Measurements from ENCODE around the gene TEX54. TPM values are rescaled to one million over a fixed set of nuclear protein-coding genes. Genes with fewer than 3 reads are reported as not detected.
"Not testable (repeated sequence)": the region's sequence is repeated elsewhere in the genome, so short reads cannot be mapped to it uniquely, and the experiment has no call there.

TEX54 gene
- polyA plus RNA-seq, 1 donor: not detected

DNA sequence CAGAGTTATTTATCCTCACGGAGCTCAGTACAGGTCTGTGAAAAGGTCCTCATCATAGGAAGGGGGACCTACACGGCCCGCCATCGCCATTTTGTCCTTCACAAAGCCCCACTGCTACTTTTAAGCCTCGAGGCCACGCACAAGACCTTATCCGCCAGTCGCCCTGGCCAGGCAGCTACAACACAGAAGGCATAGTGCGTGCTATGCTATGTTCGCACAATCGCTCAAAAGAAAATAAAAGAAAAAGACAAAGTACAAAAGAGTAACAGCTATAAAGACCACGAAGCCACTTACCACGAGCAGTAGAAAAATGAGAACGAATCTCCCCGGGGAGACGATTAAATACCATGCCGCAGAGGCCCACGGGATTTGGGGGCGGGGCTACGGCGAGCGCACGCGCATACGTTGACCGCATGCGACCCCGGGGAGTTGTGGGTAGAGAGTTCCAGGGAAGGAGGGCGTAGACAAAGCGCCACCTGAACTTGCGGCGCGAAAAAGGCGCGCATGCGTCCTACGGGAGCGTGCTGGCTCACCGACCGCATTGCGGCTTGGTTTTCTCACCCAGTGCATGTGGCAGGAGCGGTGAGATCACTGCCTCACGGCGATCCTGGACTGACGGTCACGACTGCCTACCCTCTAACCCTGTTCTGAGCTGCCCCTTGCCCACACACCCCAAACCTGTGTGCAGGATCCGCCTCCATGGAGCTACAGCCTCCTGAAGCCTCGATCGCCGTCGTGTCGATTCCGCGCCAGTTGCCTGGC is 23.1 kb upstream of the TEX54 start:
- DNase-seq (ENCODE audit: low read depth): peak; percentile 90

DNA sequence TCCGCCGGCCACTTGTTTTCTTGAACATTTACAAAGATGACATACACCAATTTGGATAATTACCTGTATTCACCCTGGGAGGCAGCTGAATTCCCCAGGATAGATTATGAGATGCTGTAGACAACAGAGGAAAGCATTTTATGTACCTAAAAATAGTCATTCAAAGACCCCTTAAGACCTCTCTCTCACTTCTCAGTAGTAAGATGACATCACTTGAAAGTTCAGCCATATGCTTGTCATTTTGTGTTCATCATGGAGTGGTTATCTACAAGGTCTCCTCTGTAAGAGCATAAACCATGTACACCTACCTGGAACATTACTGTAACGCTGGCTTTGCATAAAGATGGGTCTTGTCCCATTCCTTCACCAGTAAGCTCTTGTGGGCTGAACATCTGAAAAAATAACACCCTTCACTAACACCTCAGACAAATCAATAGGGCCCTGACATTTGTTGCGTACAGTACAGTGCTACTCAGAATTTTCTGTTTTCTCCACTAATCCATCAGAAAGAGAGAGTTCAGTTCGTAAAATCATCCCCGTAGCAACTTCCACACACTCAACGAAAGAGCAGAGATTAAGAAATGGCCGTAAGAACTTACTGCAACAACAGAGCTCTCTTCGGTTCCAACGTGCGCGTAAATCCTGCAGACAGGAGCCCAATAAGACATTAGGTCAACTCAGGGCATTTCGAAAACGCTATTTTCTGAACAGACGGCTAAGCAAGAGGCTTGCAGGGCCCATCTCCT is 22.4 kb upstream of the TEX54 start:
- DNase-seq (ENCODE audit: low read depth): no peak

DNA sequence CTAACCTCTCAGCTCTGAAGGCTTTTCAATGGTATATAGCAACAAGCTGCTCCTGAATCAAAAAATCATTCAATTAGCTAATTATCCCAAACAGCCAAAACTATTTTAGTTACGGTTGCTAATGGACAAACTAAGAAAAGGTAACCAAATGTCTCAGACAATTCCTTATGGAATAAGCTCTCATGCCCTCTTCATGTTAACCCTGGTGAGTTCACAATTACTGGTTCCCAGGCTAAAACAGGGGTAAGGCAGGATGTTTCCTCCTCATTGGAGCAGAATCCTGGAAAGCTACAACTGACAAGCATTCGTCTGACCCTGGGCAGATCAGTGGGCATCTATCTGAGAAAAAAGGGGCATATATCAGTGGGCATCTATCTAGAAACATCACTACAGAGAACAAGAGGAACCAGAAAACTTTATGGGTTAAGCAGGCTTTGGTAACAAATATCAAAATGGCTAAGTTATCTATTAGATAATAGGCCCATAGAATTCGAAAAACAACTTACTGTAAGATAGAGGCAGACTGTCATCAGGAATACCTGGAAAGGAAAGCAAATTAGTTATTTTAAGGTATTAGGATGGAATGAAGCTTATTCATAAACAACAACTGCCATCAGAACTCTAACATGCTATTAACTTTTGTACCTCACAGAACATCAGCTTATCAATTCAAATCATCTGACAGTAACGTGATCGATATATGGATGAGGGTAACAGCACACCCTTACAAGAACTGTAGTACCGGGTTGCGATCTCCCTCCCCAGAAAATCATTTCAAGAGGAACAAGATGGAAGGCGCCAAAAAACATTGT is 21.6 kb upstream of the TEX54 start:
- DNase-seq (ENCODE audit: low read depth): no peak

DNA sequence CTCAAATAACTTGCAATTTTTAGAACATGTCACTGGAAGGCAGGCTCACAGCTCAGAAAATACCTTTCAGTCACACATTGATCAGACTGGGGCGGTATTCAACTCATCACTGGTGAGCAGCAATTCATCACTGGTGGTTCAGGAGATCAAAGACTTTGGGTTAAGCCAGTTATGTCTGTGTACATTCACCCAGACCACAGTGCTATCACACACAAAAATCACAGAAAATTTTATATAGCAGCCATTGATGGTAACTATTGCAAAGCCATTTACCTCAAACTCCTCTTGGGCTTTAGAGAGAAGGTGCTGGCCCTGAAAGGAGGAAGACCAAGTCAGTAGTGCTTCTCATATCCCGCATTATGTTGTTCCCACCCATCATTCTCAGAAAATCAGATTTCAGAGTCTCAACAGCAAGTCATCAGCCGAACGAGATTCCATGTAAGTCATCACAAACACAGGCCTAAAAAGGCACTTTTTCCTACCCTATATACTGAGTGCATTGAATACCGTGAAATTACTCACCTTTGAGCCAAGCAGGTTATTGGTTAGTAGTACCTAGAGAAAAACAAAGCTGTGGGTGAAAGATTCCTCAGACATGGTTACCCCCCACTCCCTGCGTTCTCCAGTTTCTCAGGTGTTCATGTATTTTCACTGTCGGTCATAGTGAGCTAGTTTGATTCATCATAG is 20.8 kb upstream of the TEX54 start:
- DNase-seq (ENCODE audit: low read depth): no peak

DNA sequence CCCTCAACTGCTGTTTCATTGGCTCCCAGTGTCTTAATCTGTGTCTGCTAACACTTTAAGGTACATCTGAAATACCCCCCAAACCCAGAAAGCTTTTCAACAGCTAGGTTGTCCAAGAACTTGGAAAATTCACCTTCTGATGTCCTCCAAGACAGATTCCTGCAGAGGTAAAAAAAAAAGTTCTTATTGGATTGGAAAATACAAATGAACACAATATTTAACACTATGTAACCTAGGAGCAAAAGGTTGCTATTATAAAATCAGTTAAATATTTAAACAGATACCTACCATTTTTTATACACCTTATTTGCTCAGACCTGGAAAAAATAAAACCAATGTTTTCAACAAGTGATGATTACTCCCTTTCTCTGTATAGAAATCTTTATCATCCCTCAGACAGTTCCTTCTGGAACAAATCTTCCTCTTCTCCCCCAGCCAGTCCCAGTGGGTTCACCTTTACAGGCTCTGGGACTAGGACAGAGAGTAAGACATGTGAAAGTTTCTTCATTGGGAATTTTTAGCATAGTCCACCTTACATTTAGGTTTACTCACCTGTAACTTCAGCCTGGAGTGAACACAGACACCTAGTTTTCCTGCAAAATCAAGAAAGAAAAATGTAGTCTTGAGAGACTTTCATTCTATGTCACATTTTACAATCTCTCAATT is 20.0 kb upstream of the TEX54 start:
- no peak for DNase-seq (ENCODE audit: low read depth)

DNA sequence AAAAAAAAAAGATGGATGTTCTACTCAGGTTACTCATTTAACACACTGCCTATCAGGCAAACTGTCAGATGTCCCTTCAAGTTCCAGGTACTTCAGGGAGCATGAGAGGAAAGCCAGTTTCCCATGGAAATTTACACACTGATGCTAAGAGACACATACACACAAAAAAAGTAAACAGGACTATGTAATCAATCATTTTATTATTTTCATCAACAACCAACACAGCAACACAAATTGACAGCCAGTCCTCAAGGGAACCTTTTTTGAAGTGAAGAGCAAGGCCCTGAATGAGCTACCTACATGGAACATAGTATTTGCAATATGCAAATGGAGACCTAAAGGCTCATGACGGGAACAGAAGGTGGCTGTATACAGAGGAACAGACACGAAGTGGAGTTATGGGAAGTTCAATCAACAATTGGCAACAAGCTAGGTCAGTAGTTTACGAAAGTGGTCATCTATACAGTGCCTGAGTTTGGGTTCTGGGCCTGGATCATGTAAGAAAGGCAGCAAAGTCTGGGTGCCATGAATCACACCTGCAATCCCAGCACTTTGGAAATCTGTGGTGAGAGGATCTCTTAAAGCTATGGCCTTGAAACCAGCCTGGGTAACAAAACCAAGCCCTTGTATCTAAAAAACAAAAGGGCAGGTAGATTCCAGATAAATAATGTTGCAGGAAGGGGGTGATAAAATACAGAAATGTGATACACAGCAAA is 19.3 kb upstream of the TEX54 start:
- no peak for DNase-seq (ENCODE audit: low read depth)

DNA sequence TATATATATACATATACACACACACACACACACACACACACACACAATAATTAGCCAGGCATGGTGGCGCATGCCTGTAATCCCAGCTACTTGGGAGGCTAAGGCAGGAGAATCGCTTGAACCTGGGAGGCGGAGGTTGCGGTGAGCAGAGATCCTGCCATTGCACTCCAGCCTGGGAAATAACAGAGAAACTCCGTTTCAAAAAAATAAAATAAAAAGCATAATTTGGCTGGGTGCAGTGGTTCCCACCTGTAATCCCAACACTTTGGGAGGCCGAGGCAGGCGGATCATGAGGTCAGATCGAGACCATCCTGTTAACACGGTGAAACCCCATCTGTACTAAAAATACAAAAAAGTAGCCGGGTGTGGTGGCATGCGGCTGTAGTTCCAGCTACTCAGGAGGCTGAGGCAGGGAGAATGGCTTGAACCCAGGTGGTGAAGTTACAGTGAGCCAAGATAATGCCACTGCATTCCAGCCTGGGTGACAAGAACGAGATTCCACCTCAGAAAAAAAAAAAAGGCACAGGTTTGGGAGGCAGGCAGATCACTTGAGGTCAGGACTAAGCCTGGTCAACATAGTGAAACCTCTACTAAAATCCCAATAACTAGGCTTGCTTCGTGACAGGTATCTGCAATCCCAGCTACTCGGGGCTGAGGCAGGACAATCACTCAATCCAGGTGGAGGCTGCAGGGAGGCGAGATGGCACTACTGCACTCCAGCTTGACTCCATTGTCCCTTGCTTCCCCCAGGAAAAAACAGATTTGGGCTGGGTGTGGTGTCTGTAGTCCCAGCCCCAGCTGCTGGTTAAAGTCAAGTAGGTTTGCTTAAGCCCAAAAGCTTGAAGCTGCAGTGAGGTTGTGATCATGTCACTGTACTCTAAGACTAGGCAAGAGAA is 18.5 kb upstream of the TEX54 start:
- no peak for DNase-seq (ENCODE audit: low read depth)

DNA sequence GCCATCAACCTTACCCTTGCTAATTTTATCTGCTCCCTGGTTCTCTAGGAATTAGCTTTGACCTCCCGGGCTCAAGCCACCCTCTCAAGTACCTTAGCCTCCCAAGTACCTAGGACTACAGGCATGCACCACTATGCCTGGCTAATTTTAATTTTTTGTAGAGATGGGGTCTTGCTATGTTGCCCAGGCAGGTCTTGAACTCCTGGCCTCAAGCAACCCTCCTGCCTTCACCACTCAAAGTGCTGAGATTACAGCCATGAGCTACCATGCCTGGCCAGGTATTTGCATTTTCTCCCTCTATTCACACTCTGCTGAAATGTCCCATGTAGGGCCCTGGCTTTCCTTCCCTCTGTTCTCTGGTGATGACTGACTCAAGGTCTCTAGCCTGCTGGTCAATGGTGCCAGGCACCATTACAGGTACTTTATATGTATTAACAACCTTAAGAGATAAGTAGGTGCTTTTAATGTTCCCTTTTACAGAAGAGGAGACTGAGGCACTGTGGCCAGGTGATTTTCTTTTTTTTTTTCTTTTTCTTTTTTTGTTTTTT is 15.2 kb upstream of the TEX54 start:
- no peak for DNase-seq (ENCODE audit: low read depth)

DNA sequence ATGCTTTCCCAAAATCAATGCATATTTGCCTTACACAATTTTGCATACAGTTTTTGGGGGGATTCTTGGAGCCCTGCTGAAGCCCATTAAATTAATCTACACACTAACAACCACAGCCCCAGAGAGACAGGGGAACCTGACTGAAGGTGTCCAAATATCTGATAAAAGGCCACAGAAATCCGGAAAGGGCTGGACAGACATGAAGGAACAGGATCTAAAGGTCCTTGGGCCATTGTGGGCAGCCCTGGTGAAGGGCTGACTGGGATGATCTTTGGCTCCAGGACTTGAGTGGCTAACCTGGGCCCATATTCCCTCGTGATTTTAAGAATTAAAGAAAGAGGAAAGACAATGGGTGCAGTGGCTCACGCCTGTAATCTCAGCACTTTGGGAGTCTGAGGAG is 13.5 kb upstream of the TEX54 start:
- no peak for DNase-seq (ENCODE audit: low read depth)

DNA sequence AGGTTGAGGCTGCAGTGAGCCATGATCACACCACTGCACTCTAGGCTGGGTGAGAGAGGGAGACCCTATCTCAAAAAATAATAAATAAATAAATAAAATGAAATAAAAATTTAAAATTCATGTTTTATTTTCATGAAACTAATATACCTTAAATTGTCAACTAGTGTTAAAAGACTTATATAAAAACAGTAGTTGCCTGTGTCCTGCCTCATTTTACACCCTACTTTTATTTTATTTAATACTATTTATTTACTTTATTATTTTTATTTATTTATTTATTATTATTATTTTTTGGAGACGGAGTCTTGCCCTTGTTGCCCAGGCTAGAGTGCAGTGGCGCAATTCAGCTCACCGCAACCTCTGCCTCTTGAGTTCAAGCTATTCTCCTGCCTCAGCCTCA is 11.5 kb upstream of the TEX54 start:
- no peak for DNase-seq (ENCODE audit: low read depth)

DNA sequence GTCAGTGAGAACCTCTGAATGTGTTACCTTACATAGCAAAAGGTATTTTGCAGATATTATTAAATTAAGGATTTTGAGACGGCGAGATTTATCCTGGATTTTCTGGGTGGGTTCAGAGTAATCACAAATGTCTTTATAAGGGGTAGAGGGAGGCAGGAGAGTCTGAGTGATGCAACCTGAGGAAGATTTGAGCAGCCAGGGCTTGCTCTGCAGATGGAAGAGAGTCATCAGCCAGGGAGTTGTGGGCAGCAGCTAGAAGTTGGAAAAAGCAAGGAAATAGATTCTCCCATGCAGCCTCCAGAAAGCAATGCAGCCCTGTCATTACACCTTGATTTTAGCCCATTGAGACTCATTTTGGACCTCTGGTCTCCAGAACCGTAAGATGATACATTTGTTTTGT is 10.8 kb upstream of the TEX54 start:
- DNase-seq (ENCODE audit: low read depth): no peak

DNA sequence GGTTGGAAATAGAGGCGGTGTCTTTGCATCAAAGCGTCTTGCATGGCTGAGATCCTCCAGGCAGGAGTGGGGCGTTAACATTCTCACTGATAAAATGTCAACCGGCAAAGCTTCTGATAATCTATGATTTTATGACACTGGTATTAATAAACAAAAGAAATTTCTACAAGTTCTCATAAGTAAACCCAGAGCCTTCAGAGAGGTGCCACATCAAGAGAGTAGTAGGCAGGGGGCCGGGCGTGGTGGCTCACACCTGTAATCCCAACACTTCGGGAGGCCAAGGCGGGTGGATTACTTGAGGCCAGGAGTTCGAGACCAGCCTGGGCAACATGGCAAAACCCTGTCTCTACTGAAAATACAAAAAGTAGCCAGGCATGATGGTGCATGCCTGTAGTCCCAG is 10.2 kb upstream of the TEX54 start:
- DNase-seq (ENCODE audit: low read depth): not testable (repeated sequence)

DNA sequence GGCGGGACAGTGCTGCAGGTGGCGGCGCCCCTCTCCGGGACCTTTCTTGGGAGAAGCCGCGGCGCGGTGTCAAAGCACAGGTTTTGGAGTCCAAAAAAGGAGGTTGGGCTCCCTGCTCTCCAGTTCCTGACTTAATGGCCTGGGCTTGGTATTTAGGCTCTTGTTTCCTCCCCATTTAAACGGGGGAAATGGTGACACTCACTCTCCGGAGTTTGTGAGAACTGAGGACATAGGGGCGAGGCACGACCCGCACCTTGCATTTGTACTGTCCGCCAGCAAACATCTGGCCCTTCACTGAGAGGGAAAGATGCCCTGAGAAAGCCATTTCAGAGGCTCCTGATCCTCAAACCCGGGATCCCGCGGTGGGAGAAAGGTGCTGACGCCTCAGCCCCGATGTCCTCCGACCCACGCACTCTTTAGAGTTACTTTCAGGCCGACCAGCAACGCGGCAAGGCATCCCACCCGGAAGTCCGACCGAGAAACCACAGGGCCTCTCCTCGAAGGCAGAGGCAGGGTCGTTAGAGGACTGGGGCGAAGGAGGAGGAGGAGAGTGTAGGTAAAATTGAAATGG is 9.6 kb upstream of the TEX54 start:
- DNase-seq (ENCODE audit: low read depth): no peak

DNA sequence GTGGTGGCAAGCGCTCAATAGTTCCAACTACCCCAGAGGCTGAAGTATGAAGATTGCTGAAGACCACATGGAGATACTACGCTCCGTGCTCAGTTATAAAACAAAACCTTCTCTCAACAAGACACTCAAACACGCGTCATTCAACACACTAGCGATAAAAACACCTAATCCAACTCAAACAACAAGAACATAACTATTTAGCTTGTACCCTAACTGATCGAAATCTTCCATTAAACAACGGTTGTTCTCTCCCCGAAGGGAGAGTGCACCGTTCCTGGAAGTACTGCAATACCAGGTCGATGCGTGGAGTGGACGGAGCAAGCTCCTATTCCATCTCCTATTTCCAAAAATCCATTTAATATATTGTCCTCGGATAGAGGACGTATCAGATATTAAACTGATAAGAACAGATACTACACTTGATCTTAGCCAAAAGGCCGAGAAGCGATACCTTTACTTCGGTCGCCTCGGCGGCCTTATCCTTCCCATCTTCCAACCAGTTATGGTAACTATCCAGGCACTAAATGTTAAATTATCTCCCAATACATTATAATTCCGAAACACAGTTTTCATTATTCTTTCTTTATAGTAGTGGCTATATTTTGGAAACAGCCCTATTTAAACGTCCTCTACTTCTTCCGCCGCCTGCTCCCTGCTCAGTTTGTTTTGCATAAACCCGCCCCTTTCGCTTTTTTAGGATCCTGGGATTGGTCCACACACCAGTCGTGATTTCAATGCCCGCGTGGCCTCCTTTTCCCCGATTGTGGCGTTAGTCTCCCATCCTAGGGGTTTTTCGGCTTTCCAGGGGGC is 8.9 kb upstream of the TEX54 start:
- peak; percentile 97 for DNase-seq (ENCODE audit: low read depth)

DNA sequence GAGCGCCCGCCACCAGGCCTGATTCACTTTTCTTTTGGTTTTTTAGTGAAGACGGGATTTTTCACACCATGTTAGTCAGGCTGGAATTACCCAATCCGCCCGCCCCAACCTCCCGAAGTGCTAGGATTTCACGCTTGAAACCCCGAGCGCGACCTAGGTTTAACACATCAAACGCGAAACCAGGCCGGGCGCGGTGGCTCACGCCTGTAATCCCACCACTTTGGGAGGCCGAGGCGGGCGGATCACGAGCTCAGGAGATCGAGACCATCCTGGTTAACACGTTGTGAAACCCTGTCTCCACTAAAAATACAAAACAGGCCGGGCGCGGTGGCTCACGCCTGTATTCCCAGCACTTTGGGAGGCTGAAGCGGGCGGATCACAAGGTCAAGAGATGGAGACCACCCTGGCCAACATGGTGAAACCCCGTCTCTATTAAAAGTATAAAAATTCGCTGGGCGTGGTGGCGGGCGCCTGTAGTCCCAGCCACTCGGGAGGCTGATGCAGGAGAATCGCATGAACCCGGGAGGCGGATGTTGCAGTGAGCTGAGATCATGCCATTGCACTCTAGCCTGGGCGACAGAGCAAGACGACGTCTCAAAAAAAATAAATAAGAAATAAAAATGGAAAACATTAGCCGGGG is 8.2 kb upstream of the TEX54 start:
- not testable (repeated sequence) for DNase-seq (ENCODE audit: low read depth)

DNA sequence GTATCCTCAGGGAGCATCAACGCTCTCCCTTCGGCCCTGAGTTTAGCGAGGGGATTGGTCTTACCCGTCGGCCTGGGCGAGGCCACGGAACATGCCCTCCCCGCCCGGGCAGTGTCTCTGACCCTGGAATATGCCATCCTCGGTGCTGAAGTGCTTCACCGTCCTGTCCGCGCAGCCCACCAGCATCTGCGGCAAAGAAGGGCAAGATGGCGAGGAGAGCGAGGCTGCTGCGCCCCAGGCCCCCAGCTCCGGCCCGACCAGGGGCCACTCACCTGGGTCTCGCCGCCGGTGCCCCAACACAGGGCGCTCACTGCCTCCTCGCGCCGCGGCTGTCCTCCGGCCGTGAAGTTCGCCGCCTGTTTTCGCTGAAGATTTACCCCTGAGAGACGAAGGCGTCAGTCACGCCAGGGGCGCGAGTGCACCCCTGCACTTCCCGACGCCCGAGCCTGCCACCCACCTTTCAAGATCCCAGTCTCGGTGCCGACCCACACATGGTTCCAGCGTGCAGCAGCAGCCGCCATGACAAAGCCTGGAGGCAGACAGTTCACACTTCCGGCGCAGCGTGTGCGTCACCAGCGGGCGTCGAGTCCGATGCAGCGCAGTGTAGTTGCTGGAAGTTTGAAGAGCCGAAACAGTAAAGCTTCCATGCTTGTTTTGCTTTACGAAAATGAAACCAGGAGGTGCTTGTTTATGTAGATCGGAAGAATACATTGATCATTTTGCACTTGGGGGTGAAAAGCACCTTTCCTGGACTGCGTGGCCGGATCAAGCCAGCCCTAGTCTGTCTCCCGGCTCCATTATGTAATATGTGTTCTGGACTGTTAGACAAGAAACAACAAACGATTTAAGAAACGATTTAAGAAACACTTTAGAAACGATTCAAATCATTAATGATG is 6.7 kb upstream of the TEX54 start, which contains the start of gene WDR74:
WDR74 (minus strand) TSS at position 541 of the 896 bp plus-strand sequence; CDS start at position 521, 20 bp downstream.
- peak; percentile 90 for DNase-seq (ENCODE audit: low read depth)
